ENCODE data around the gene CHST1. TPM values are rescaled to one million over a fixed set of nuclear protein-coding genes. Genes with fewer than 3 reads are reported as not detected.

The CHST1 gene
- total RNA-seq, 1 donor from 2014 or later, result 2.6 TPM

- no peak overlapping the region for H2AFZ ChIP-seq (ENCODE audit: low read depth, low read length)
- no peak overlapping the region for H3K4me3 ChIP-seq (ENCODE audit: insufficient read depth, low read depth, low read length)
- TF ChIP-seq, protein P1, sequence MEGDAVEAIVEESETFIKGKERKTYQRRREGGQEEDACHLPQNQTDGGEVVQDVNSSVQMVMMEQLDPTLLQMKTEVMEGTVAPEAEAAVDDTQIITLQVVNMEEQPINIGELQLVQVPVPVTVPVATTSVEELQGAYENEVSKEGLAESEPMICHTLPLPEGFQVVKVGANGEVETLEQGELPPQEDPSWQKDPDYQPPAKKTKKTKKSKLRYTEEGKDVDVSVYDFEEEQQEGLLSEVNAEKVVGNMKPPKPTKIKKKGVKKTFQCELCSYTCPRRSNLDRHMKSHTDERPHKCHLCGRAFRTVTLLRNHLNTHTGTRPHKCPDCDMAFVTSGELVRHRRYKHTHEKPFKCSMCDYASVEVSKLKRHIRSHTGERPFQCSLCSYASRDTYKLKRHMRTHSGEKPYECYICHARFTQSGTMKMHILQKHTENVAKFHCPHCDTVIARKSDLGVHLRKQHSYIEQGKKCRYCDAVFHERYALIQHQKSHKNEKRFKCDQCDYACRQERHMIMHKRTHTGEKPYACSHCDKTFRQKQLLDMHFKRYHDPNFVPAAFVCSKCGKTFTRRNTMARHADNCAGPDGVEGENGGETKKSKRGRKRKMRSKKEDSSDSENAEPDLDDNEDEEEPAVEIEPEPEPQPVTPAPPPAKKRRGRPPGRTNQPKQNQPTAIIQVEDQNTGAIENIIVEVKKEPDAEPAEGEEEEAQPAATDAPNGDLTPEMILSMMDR (IDR thresholded peaks at IDR 0.05; ENCODE audit: insufficient read depth, low read depth, low read length), result no peak
- no peak for TF ChIP-seq EZH2 (IDR thresholded peaks at IDR 0.05; ENCODE audit: insufficient read depth, low read length)
- Mint-ChIP-seq H3K27me3 (ENCODE audit: low read depth, unreplicated experiment) (peaks cover 50% of the 10 kb centered on the region), H3K4me3 (ENCODE audit: unreplicated experiment) (no peak overlapping the region), H3K9me3 (ENCODE audit: unreplicated experiment) (no peaks in the 10 kb centered on the region), H3K27ac (ENCODE audit: unreplicated experiment) (no peak overlapping the region), H3K36me3 (ENCODE audit: low read depth, unreplicated experiment) (no peaks in the 10 kb centered on the region), H3K4me1 (ENCODE audit: low read depth, unreplicated experiment) (peaks cover 13% of the 10 kb centered on the region)
- no peak overlapping the region for H3K4me2 ChIP-seq (ENCODE audit: low read length)
- no peaks in the 10 kb centered on the region for H3K27me3 ChIP-seq (ENCODE audit: insufficient read depth, low read length)
- DNase-seq (ENCODE audit: low read depth), result peak; percentile 19
- no peaks in the 10 kb centered on the region for H3K36me3 ChIP-seq (ENCODE audit: insufficient read depth, low read length)
- no peak overlapping the region for H3K27ac ChIP-seq (ENCODE audit: low read depth, low read length)
- no peaks in the 10 kb centered on the region for H3K4me1 ChIP-seq (ENCODE audit: insufficient read depth, low read length)
- H4K20me1 ChIP-seq (ENCODE audit: insufficient read depth, low read length), result no peaks in the 10 kb centered on the region
- no peak for FAIRE-seq
- H3K79me2 ChIP-seq (ENCODE audit: insufficient read depth, low read length), result no peaks in the 10 kb centered on the region
- no peaks in the 10 kb centered on the region for H3K9me3 ChIP-seq (ENCODE audit: insufficient read depth, low read depth, low read length)
- no peak overlapping the region for H3K9ac ChIP-seq (ENCODE audit: low read length)
Measured at GRCh38 chr11:45652781-45653180, 12.6 kb downstream of the CHST1 start.

- H4K20me1 ChIP-seq (ENCODE audit: insufficient read depth, low read length), result no peaks in the 10 kb centered on the region
- Mint-ChIP-seq H3K27ac (ENCODE audit: unreplicated experiment) (peak overlapping the region; percentile 34), H3K4me1 (ENCODE audit: low read depth, unreplicated experiment) (peaks cover 13% of the 10 kb centered on the region), H3K27me3 (ENCODE audit: low read depth, unreplicated experiment) (peaks cover 56% of the 10 kb centered on the region), H3K36me3 (ENCODE audit: low read depth, unreplicated experiment) (no peaks in the 10 kb centered on the region), H3K4me3 (ENCODE audit: unreplicated experiment) (no peak overlapping the region), H3K9me3 (ENCODE audit: unreplicated experiment) (no peaks in the 10 kb centered on the region)
- no peak for FAIRE-seq
- H3K27me3 ChIP-seq (ENCODE audit: insufficient read depth, low read length), result no peaks in the 10 kb centered on the region
- no peak for DNase-seq (ENCODE audit: low read depth)
- no peak overlapping the region for H3K4me3 ChIP-seq (ENCODE audit: insufficient read depth, low read depth, low read length)
- no peaks in the 10 kb centered on the region for H3K9me3 ChIP-seq (ENCODE audit: insufficient read depth, low read depth, low read length)
- no peaks in the 10 kb centered on the region for H3K36me3 ChIP-seq (ENCODE audit: insufficient read depth, low read length)
- no peaks in the 10 kb centered on the region for H3K79me2 ChIP-seq (ENCODE audit: insufficient read depth, low read length)
- H3K4me2 ChIP-seq (ENCODE audit: low read length), result no peak overlapping the region
- TF ChIP-seq, protein P1 (IDR thresholded peaks at IDR 0.05; ENCODE audit: insufficient read depth, low read depth, low read length), result no peak
- TF ChIP-seq EZH2 (IDR thresholded peaks at IDR 0.05; ENCODE audit: insufficient read depth, low read length), result no peak
- no peaks in the 10 kb centered on the region for H3K4me1 ChIP-seq (ENCODE audit: insufficient read depth, low read length)
- H2AFZ ChIP-seq (ENCODE audit: low read depth, low read length), result no peak overlapping the region
- no peak overlapping the region for H3K27ac ChIP-seq (ENCODE audit: low read depth, low read length)
- H3K9ac ChIP-seq (ENCODE audit: low read length), result no peak overlapping the region
Measured at GRCh38 chr11:45651841-45652749, 13.3 kb downstream of the CHST1 start.

DNA sequence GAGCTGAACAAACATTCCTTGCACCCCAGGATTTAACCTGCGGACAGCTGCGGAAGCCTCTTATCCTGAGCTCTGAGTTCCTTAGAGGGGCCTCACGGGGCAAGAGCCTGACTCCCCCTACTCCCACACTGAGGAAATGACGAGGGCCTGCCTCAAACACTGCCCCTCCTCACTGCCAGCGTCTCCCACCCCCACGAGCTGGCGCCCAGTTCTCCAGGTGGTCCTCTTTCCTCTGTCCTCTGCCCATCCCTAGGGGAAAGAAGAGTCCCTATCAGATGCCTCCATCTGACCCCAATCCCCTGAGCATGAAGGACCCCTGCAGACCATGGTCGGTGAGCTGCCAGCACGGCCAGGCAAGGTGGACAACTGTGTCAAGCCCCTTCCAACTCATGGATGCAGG, 14.3 kb downstream of the CHST1 start:
- H3K4me1 ChIP-seq (ENCODE audit: insufficient read depth, low read length), result no peaks in the 10 kb centered on the region
- FAIRE-seq (no peak), DNase-seq (ENCODE audit: low read depth) (no peak)
- H3K9me3 Mint-ChIP-seq (ENCODE audit: unreplicated experiment), result no peaks in the 10 kb centered on the region
- no peaks in the 10 kb centered on the region for H3K36me3 ChIP-seq (ENCODE audit: insufficient read depth, low read length)
- H4K20me1 ChIP-seq (ENCODE audit: insufficient read depth, low read length), result no peaks in the 10 kb centered on the region
- no peak overlapping the region for H3K27ac ChIP-seq (ENCODE audit: low read depth, low read length)
- H3K27ac Mint-ChIP-seq (ENCODE audit: unreplicated experiment), result no peak overlapping the region
- no peak overlapping the region for H3K4me3 ChIP-seq (ENCODE audit: insufficient read depth, low read depth, low read length)
- no peak overlapping the region for H3K9ac ChIP-seq (ENCODE audit: low read length)
- peaks cover 13% of the 10 kb centered on the region for H3K4me1 Mint-ChIP-seq (ENCODE audit: low read depth, unreplicated experiment)
- H3K9me3 ChIP-seq (ENCODE audit: insufficient read depth, low read depth, low read length), result no peaks in the 10 kb centered on the region
- no peak overlapping the region for H3K4me3 Mint-ChIP-seq (ENCODE audit: unreplicated experiment)
- H3K79me2 ChIP-seq (ENCODE audit: insufficient read depth, low read length), result no peaks in the 10 kb centered on the region
- TF ChIP-seq, protein P1 (IDR thresholded peaks at IDR 0.05; ENCODE audit: insufficient read depth, low read depth, low read length), result no peak
- no peak for TF ChIP-seq EZH2 (IDR thresholded peaks at IDR 0.05; ENCODE audit: insufficient read depth, low read length)
- H3K27me3 Mint-ChIP-seq (ENCODE audit: low read depth, unreplicated experiment), result peaks cover 52% of the 10 kb centered on the region
- H3K27me3 ChIP-seq (ENCODE audit: insufficient read depth, low read length), result no peaks in the 10 kb centered on the region
- no peak overlapping the region for H2AFZ ChIP-seq (ENCODE audit: low read depth, low read length)
- peaks cover under 1% of the 10 kb centered on the region for H3K36me3 Mint-ChIP-seq (ENCODE audit: low read depth, unreplicated experiment)
- H3K4me2 ChIP-seq (ENCODE audit: low read length), result no peak overlapping the region

Data from astrocyte (in vitro differentiated cells and primary cell).